UCSD-AML1 (cell line): Measurements from ENCODE around the gene RAB11FIP4.

Experiments
- DNase-seq: peaks from one replicate; lab custom pipeline; 2025; ENCODE audit not compliant: unreplicated experiment; lab: John Stamatoyannopoulos, UW

Gene RAB11FIP4

GRCh38 chr17:31518478-31518877, 127.0 kb downstream of the RAB11FIP4 start:
- no peak for DNase-seq

GRCh38 chr17:31521632-31522283, 130.3 kb downstream of the RAB11FIP4 start:
- DNase-seq: no peak

- no peak for DNase-seq
These were observed 130.9 kb downstream of the RAB11FIP4 start for GRCh38 chr17:31522284-31522931.

GRCh38 chr17:31522987-31523495, 131.6 kb downstream of the RAB11FIP4 start:
- no peak for DNase-seq

- no peak for DNase-seq
These were observed 132.6 kb downstream of the RAB11FIP4 start for GRCh38 chr17:31523862-31524730.

GRCh38 chr17:31524926-31525800, 133.7 kb downstream of the RAB11FIP4 start:
- DNase-seq: peak; percentile 85

GRCh38 chr17:31525801-31526549, 134.5 kb downstream of the RAB11FIP4 start:
- no peak for DNase-seq

- no peak for DNase-seq
These were observed 136.1 kb downstream of the RAB11FIP4 start for GRCh38 chr17:31527606-31528005.

GRCh38 chr17:31528291-31528874, 136.9 kb downstream of the RAB11FIP4 start:
- no peak for DNase-seq

GRCh38 chr17:31529841-31530251, 138.4 kb downstream of the RAB11FIP4 start:
- no peak for DNase-seq

GRCh38 chr17:31530391-31530985, 139.0 kb downstream of the RAB11FIP4 start:
- DNase-seq: no peak

GRCh38 chr17:31531336-31531980, 140.0 kb downstream of the RAB11FIP4 start:
- no peak for DNase-seq

GRCh38 chr17:31532081-31532480, 140.6 kb downstream of the RAB11FIP4 start:
- DNase-seq: no peak

- no peak for DNase-seq
These were observed 141.1 kb downstream of the RAB11FIP4 start for GRCh38 chr17:31532526-31532925.

GRCh38 chr17:31533546-31534155, 142.2 kb downstream of the RAB11FIP4 start:
- peak; percentile 50 for DNase-seq

- no peak for DNase-seq
These were observed 142.9 kb downstream of the RAB11FIP4 start for GRCh38 chr17:31534223-31534888.

GRCh38 chr17:31535581-31535981, 144.1 kb downstream of the RAB11FIP4 start:
- DNase-seq: peak; percentile 66

GRCh38 chr17:31536451-31536850, 145.0 kb downstream of the RAB11FIP4 start:
- no peak for DNase-seq
